GM19468 (cell line): ENCODE results near the gene NEK6.

ENCODE experiments used
- ATAC-seq: cut with Tn5 transposase; IDR thresholded peaks from one replicate; pipeline ENCODE4 v1.9.1; 2021; ENCODE audit warnings: mild to moderate bottlenecking, moderate library complexity, moderate number of reproducible peaks; ENCODE audit not compliant: unreplicated experiment; ENCODE audit errors: extremely low read depth

Gene NEK6

GRCh38 chr9:124258607-124259157, 933 bp downstream of the NEK6 start:
- no peak for ATAC-seq

GRCh38 chr9:124259158-124259808, 1.5 kb downstream of the NEK6 start:
- ATAC-seq: no peak

GRCh38 chr9:124260769-124261603, 3.2 kb downstream of the NEK6 start:
- no peak for ATAC-seq

- ATAC-seq: no peak
These were observed 4.2 kb downstream of the NEK6 start for GRCh38 chr9:124261736-124262648.

GRCh38 chr9:124262649-124262972, 4.9 kb downstream of the NEK6 start:
- ATAC-seq: no peak

GRCh38 chr9:124263213-124263612, 5.5 kb downstream of the NEK6 start:
- ATAC-seq: no peak

- ATAC-seq: no peak
These were observed 6.2 kb downstream of the NEK6 start for GRCh38 chr9:124263800-124264426.

- peak; percentile 55 for ATAC-seq
These were observed 7.1 kb downstream of the NEK6 start for GRCh38 chr9:124264823-124265233.

- ATAC-seq: no peak
These were observed 7.8 kb downstream of the NEK6 start for GRCh38 chr9:124265551-124265950.

GRCh38 chr9:124266139-124266825, 8.5 kb downstream of the NEK6 start:
- no peak for ATAC-seq

GRCh38 chr9:124266826-124267201, 9.1 kb downstream of the NEK6 start:
- ATAC-seq: no peak

- no peak for ATAC-seq
These were observed 9.6 kb downstream of the NEK6 start for GRCh38 chr9:124267271-124267807.

GRCh38 chr9:124268248-124268647, 10.5 kb downstream of the NEK6 start:
- no peak for ATAC-seq

- no peak for ATAC-seq
These were observed 10.9 kb downstream of the NEK6 start for GRCh38 chr9:124268661-124269060.

- ATAC-seq: no peak
These were observed 11.8 kb downstream of the NEK6 start for GRCh38 chr9:124269556-124269955.

- no peak for ATAC-seq
These were observed 13.0 kb downstream of the NEK6 start for GRCh38 chr9:124270504-124271335.

GRCh38 chr9:124271660-124272059, 13.9 kb downstream of the NEK6 start:
- no peak for ATAC-seq

GRCh38 chr9:124272118-124272517, 14.4 kb downstream of the NEK6 start:
- ATAC-seq: no peak
